NT2/D1 (cell line): Measurements from ENCODE around the gene BDH2.

ENCODE experiments used
- SUZ12 ChIP-seq: IDR thresholded peaks from 2 replicates; pipeline ENCODE4 v1.6.1; 2011; ENCODE audit not compliant: insufficient read length, insufficient read depth; ENCODE audit errors: extremely low read depth
- YY1 ChIP-seq: IDR thresholded peaks from 2 replicates; pipeline ENCODE4 v1.6.1; 2011; ENCODE audit not compliant: insufficient read length, insufficient read depth
- ZNF274 ChIP-seq: IDR thresholded peaks from 2 replicates; pipeline ENCODE4 v1.6.1; 2011; ENCODE audit warnings: mild to moderate bottlenecking, low read depth, low read length

- TF ChIP-seq SUZ12: no peak
- no peak for TF ChIP-seq ZNF274
- no peak for TF ChIP-seq YY1
Observed at GRCh38 chr4:103111598-103111997, 12.0 kb upstream of the BDH2 start.
